HG02943 (cell line): ENCODE results near the gene TNNT2.

Experiments used
- ATAC-seq: cut with Tn5 transposase; IDR thresholded peaks from one replicate; pipeline ENCODE4 v1.9.1; 2021; ENCODE audit warnings: mild to moderate bottlenecking, low read depth, moderate library complexity; ENCODE audit not compliant: unreplicated experiment

The TNNT2 gene

DNA sequence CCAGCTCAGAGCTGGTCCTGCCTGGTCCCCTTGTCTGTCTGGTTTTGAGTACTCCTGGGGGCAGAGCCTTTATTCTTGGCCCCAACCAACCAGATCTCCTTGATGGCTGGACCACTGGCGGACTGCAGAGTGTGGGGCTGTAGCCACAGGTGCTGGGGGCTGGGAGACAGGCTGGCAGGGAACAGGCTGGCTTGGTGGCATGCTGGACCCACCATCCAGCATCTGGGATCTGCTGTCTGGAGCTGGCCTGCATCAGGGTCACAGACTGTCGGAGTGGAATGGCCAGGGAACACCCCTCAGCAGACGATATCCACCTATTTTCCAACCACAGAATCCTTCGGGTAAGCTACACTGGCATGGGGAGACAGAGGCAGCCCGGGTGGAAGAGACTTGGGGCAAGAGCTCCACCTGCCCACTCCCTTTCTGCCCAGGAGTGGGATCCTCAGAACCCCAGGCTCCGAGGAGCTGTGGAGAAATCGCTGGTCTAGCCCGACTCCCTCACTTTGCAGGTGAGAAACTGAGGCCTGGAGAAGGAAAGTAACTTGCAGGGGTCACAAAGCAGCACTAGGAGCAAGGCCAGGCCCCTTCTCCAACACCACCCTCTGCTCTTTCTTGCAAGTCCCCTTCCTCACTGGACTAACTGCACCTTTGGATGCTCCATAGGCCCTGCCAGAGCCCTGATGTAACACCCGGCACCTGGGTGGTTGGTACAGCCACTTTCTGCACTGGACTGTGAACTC, 40.6 kb downstream of the TNNT2 start:
- no peak for ATAC-seq

DNA sequence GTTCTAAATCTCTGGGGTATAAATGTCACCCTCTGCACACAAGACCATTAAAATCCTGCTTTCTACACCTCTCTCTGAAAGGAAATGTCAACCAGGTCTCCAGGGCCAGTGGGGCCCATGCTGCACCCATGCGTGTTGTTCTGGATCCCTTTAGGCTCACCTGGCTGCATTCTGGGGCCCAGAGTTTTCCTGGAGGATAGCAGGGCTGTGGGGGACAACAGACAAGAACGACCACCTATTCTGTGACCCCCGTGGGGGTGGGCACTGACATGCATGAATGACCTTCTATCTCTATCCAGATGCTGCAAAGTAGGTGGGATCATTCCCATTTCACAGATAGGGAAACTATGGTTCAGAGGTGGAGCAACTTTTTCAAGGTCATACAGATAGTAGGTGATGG, 41.6 kb downstream of the TNNT2 start:
- no peak for ATAC-seq

DNA sequence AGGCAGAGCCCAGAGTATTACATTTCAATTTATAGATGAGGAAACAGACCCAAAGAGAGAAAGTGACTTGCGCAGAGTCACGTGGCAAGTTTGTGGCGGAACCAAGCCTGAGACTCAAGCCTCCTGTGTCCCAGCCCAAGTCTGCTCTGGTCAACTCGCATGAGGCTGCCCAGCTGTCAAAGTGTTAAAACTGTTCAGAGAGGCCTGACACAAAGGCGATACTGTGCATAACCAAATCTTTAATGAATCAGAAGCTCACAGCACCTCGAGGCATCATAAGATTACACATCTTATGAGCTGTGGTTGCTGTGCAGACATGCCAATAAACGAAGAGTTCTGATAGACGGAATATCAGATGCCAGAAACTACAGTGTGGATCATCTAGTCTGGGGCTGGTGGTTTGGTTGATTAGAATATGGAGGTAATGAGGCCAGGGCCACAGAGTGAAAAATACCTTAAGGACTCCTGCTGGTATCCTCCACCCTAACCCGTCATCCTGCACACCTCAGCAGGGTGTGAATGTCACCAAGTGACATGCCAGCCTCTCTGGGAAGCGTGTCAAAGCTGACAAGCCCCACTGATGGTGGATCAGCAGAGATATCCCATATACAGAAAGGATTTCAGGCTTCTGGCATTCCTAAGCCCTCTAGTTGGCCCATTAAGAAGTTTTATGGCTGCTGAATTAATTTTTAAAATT, 42.2 kb downstream of the TNNT2 start:
- no peak for ATAC-seq

GRCh38 chr1:201334325-201335173, 42.9 kb downstream of the TNNT2 start:
- ATAC-seq: no peak

GRCh38 chr1:201332616-201333335, 44.7 kb downstream of the TNNT2 start:
- ATAC-seq: no peak

DNA sequence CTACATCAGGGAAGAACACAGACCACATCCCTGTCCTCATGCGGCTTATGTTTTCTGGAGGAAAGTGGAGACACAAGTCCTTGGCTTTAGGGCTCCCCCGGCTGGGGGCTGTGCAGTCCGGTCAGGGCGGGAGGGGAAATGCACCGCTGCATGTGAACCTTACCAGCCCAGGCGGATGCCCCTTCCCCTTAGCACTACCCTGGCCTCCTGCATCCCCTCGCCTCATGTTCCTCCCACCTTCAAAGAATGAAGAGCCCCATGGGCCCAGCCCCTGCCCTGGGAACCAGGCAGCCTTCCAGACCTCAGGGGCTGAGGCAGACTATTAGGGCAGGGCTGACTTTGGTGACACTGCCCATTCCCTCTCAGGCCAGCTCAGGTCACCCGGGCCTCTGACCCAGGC, 45.5 kb downstream of the TNNT2 start:
- ATAC-seq: no peak

GRCh38 chr1:201331166-201331565, 46.3 kb downstream of the TNNT2 start:
- ATAC-seq: no peak

- no peak for ATAC-seq
These were observed 46.9 kb downstream of the TNNT2 start for GRCh38 chr1:201330541-201330940.

GRCh38 chr1:201329801-201330200, 47.7 kb downstream of the TNNT2 start:
- ATAC-seq: no peak

DNA sequence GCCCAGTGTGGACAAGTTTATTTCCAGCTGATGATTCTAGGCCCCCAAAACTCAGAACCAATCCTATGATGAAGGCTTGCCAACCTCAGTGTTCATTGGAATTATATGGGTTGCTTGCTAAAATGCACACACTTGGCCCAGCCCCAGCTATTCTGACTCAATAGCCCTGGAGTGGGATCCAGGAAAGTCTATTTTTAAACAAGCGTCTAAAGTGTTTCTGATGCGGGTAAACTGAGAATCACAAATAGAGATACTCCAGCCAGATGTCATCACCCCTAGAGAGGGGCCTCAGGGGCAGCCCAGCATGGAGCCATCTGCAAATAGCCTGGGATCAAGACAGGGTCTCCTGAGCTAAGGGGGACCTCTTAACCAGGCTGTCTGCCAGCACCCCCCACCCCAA, 48.2 kb downstream of the TNNT2 start:
- no peak for ATAC-seq

DNA sequence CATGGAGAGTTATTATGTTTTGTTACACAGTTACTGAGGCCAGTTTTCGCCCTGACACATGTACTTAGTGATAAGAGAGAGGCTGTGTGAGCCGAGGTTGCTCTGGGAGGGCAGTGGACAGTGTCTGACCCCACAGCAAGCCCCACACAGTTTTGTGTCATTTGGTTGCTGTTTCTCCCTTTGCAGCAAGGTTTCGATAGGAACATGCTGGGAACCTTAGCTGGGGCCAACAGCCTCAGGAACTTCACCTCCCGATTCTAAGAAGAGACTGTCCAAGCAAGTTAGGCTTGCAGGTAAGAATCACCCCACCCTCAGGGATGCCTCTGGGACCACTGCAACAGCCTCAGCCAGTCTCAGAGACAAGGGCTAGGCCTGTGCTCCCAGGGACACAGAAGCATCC, 48.9 kb downstream of the TNNT2 start:
- no peak for ATAC-seq

DNA sequence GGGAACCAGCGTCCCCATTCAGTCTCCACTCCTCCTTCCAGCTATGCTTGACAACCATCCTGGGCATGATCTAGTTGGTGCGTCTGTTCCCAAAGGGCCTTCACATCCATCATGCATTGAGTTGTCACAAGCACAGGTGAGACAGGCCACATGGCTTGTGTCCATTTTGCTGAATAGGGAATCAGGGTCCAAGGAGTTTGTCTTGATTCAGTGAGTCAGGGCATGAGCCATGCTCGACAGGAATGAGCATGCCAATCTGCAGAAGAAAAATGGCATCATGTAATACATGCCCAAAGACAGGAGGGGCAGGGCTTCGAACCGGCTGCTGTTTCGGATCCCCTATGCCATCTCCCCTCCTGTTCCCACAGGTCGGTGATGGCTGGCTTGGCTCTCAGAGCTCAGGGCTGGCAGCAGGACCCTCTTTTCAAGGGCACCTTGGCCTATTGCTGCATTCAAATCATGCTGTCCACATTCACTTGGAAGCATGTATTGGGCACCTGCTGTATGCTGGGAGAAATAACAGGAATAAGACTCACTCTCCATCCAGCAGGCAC, 49.7 kb downstream of the TNNT2 start:
- ATAC-seq: no peak

DNA sequence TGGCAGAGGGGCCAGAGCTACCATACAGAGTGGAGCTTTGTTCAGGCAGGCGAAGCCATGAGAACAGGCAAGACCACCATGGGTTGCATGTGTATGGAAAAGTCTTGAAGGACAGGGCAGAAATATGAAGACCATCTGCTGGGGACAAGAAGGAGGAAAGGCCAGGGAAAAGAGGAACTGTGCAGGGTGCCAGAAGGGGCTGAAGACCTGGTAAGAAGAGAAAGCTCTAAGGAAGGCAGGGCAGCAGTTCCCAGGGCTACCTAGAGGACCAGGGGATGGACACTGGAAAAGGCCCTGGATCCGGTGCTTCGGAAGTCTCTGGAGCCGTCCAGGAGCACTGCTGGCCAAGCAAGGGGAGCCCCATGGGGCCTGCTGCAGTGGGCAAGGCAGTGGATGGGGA, 50.8 kb downstream of the TNNT2 start:
- ATAC-seq: no peak

- ATAC-seq: no peak
These were observed 51.8 kb downstream of the TNNT2 start for GRCh38 chr1:201325678-201326060.

- ATAC-seq: no peak
These were observed 52.4 kb downstream of the TNNT2 start for GRCh38 chr1:201324821-201325677.

GRCh38 chr1:201324306-201324705, 53.2 kb downstream of the TNNT2 start:
- no peak for ATAC-seq

DNA sequence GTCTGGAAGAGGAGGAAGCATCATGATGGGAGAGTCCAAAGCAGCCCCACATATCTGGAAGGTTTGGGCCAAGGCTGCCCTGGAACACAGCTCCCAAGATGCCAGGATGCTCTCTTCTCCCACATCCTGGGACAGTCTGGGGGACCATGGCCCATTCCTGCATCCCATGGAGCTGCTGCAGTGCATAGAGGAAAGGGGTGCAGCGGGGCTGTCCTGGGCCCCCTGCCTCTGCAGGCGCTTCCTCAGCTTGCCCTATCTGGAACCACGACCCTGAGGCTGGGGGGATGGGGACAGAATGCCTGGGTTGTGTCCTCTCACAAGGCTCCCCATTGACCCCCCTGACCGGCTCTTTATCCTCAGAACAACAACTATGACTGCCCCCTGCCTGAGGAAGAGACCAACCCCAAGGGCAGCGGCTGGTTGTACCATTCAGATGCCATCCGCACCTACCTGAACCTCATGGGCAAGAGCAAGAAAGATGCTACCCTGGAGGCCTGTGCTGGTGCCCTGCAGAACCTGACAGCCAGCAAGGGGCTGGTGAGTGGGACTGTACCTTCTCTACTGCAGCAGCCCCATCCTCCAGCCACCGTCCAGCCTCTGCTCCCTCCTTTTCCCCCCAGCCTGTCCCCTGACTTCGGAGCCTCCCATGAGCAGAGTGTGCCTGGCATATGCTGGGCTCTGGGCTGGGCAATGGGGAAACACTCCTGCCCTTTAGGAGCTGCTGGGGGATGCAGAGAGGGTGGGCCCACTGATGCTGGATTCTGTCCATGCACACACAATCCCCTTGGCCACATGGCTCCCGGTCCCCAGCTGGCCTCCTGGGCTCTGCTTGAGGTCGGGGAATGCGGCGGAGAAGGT, 54.6 kb downstream of the TNNT2 start:
- no peak for ATAC-seq

DNA sequence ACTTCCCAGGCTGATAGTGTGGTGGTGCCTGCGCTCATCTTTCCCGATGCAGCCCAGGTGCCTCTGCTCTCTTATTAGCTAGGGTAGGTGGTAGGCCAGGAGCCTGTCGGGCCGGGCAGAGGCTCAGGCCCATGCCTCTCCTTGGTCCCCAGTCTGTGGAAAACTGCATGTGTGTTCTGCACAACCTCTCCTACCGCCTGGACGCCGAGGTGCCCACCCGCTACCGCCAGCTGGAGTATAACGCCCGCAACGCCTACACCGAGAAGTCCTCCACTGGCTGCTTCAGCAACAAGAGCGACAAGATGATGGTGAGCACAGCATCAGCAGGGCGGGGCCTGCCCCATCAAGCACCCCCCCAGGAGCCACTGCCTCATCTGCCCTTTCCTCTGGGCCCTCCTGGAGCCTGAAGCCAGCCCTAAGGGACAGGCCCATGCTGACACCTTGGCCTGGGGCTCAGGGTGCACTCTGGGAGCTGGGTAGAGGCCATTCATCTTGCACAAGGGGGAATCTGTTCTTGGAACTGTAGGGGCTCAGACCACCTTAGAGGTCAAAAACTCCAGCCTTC, 55.6 kb downstream of the TNNT2 start:
- ATAC-seq: no peak
